Mononuclear cell (primary cell): ENCODE measurements around the gene SEPTIN12. TPM values are rescaled to one million over a fixed set of nuclear protein-coding genes. Genes with fewer than 3 reads are reported as not detected.
A peak's percentile ranks its signal among the peaks of the same experiment; 100 is the strongest.

ENCODE experiments used
- H3K27me3 ChIP-seq: 2 replicates; pipeline ENCODE4 v1.6.0; 2011; ENCODE audit warnings: low read length, control low read depth; ENCODE audit not compliant: insufficient read depth
- H3K4me1 ChIP-seq: 2 replicates; pipeline ENCODE4 v1.5.1; 2011; ENCODE audit warnings: mild to moderate bottlenecking, low read length, control low read depth; ENCODE audit not compliant: insufficient read depth
- H3K4me3 ChIP-seq: 2 replicates; pipeline ENCODE4 v1.5.1; 2011; ENCODE audit warnings: mild to moderate bottlenecking, low read length, moderate library complexity
- H3K9me3 ChIP-seq: 2 replicates; pipeline ENCODE4 v1.5.1; 2011; ENCODE audit warnings: low read depth, mild to moderate bottlenecking, control low read depth, low read length
- total RNA-seq: library from RNA; depleted of rRNA; stranded (reverse); fragments of >200 nt; gene quantifications from one replicate; pipeline ENCODE4 v1.2.3, GENCODE V29; 2012

Gene SEPTIN12
- total RNA-seq, 1 donor: not detected

- no peaks in the 10 kb centered on the region for H3K4me1 ChIP-seq
- H3K9me3 ChIP-seq: no peaks in the 10 kb centered on the region
- H3K4me3 ChIP-seq: no peak overlapping the region
- no peaks in the 10 kb centered on the region for H3K27me3 ChIP-seq
Observed at GRCh38 chr16:4811773-4812172, 23.6 kb upstream of the SEPTIN12 start.

DNA sequence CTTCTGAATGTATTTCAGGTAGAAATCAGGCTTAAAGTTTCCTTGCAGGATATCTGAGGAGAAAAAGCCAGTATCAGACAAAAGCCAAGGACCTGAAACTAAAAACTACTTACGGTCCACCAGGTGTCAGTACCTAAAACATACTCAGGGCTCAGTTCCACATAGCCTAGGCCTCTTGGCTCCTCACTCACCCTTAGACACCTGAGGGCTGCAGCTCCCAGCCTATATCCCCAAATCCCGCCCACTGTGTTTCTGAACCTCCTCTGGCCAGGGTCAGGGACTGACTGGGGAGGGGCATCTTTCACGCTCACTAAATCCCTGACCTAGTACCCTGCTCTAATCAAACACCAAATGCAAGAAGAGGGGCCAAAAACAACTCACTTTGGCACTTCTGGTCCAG, 23.1 kb upstream of the SEPTIN12 start:
- no peak overlapping the region for H3K4me3 ChIP-seq
- no peaks in the 10 kb centered on the region for H3K27me3 ChIP-seq
- H3K4me1 ChIP-seq: no peaks in the 10 kb centered on the region
- H3K9me3 ChIP-seq: no peaks in the 10 kb centered on the region

DNA sequence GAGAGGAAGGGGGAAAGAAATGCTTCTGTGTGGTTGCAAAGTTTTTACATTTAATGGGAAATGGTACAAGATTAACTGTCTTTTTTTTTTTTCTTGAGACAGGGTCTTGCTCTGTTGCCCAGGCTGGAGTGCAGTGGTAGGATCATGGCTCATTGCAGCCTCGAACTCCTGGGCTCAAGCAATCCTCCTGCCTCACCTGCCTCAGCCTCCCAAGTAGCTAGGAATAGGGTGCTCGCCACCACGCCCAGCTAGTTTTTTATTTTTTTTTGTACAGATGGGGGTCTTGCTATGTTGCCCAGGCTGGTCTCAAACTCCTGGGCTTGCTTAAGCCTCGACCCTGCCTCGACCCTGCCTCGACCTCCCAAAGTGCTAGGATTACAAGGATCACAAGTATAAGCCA, 18.1 kb upstream of the SEPTIN12 start:
- Histone ChIP-seq H3K4me3 (no peak overlapping the region), H3K4me1 (peaks cover 21% of the 10 kb centered on the region), H3K9me3 (no peaks in the 10 kb centered on the region), H3K27me3 (no peaks in the 10 kb centered on the region)

- Histone ChIP-seq H3K9me3 (no peaks in the 10 kb centered on the region), H3K4me1 (peaks cover 32% of the 10 kb centered on the region), H3K4me3 (no peak overlapping the region), H3K27me3 (no peaks in the 10 kb centered on the region)
Observed at GRCh38 chr16:4805231-4805630, 17.1 kb upstream of the SEPTIN12 start.

GRCh38 chr16:4803898-4804762, 16.0 kb upstream of the SEPTIN12 start:
- Histone ChIP-seq H3K27me3 (no peaks in the 10 kb centered on the region), H3K9me3 (no peaks in the 10 kb centered on the region), H3K4me1 (peaks cover 34% of the 10 kb centered on the region), H3K4me3 (no peak overlapping the region)

DNA sequence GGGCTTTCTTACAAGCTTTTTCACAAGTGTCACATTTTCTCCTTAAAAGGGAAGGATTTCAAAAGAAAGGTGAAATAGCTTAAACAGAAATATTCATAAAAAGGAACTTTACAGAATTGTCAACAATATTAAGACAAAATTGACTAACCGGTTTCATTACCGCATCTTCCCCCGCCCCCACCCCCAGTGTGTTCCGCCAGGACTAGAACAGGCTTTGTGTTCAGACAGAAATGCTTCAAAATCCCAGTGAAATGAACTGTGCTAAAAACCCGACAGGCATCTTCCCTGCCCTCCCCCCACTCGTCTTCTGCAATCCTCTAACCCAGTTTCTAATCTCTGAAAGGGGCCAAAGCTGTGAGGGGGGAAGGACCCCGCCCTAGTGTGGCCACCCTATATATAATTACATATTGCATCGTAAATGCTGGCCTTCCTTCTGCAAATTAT, 15.3 kb upstream of the SEPTIN12 start:
- Histone ChIP-seq H3K27me3 (no peaks in the 10 kb centered on the region), H3K9me3 (no peaks in the 10 kb centered on the region), H3K4me1 (peaks cover 34% of the 10 kb centered on the region), H3K4me3 (no peak overlapping the region)

GRCh38 chr16:4802659-4803287, 14.6 kb upstream of the SEPTIN12 start:
- Histone ChIP-seq H3K27me3 (no peaks in the 10 kb centered on the region), H3K4me3 (peak overlapping the region; percentile 70), H3K9me3 (no peaks in the 10 kb centered on the region), H3K4me1 (peaks cover 34% of the 10 kb centered on the region)

DNA sequence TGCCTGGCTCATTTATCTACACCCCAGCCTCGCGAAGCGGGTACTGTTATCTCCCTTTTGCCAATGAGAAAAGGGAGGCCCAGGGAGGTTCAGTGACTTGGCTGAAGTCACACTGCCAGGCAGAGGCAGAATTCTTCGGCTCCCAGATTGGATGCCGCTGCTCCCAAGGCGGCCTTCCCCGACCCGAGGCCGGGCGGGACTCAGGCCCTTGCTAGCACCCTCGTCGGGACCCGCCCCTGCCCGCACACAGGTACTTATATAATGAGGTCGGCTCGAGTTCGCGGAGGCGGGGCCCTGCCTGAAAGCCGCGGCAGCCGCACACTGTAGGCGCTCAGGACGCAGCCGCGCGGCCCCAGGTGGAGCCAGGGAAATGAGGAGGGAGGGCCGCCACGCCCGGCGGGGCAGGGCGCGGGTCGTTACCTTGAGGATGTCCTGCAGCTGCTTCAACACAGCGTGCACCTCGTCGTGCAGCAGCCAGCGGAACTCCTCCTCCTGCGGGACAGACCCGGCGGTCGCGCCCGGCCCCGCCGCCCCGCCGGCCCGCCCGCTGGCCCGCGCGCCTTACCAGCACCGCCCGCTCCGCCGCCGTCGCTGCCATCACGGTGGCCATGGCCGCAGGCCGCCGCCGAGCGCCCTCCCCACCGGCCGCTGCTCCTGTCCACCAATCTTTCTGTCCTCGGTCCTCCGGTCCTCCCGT, 14.0 kb upstream of the SEPTIN12 start, which contains the start of gene ROGDI:
Gene ROGDI, minus strand, starts transcription at position 672 of the 697 bp plus-strand sequence. Its CDS starts 62 bp downstream, at position 610.
- peak within 1 kb of the TSS; percentile 70 for H3K4me3 ChIP-seq
- no peaks in the 10 kb centered on the region for H3K27me3 ChIP-seq
- H3K4me1 ChIP-seq: peaks cover 34% of the 10 kb centered on the region
- no peaks in the 10 kb centered on the region for H3K9me3 ChIP-seq

DNA sequence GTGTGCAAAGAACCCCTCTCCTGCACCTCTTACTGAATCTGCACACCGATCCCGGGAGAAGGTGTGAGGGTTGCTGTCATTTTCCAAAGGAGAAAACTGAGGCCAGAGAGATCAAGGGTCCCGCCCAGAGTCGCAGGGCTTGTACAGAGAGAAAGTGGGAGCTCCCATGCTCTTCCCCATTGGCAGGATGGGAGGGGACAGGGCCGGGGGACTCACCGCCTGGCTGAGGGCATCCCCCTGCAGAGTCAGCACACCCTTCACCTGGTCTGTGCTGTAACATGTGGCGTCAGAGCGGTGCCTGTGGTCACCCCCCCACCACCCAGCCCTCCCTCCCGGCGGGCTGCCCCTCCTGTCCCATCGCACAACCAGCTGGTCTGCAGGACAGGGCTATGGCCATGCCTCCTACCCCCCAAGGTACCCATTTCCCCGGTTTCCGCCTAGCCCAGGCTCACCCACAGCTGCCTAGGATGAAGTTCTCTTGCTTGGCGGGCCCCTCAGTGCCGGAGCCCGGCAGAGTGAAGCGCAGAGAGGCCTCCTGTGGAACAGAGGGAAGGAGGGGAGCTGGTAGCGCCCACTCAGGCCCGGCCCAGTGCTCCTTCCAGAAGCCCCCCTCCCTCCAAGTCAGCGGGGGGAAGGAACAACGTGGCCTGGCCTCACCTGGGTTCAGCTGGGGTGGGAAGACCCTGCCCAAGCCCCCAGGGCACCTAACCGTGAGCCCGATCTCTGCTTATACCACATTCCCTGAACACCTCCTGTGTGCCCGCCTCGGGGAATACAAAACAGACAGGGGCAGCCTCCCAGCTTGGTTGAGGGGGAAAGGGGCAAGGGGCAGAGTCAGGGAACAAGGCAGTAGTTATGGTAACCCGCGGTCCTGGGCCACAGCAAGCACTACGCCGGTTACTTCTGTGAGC, 13.2 kb upstream of the SEPTIN12 start:
- Histone ChIP-seq H3K4me1 (peaks cover 34% of the 10 kb centered on the region), H3K27me3 (no peaks in the 10 kb centered on the region), H3K4me3 (peak overlapping the region; percentile 70), H3K9me3 (no peaks in the 10 kb centered on the region)

DNA sequence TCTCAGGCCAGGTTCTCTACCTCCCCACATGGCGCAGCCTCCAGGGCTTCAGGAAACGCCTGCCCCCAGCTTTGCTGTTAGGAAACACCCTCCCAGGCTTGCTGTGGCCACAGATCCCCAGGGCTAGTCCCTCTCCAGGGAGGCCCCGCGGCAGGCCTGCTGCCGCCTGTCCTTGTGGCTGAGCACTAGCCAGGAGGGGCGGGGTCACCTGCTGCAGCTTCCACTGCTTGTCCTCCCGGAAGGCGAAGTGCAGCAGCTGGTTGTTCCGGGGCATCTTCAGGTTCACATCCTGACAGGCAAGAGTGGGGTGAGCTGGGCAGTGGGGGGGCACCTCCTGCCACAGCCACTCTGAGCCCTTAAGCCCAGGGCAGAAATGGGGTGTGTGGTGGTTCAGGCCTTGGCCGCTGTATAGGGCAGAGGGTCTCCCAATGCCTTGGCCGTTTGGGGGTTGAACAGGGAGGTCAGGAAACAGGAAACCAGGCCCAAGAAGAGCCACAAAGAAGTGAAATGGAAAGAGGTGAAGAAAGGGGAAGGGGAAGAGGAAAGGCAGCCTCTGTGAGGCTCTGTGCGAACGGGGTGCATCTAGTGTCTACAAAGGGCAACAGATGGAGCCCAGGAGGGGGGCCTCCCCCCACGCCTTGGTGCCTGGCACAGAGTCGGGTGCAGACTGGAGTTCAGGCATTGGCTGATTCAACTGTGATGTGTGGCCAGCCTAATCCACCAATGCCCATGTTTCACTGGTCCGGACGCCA, 12.3 kb upstream of the SEPTIN12 start:
- H3K9me3 ChIP-seq: no peaks in the 10 kb centered on the region
- no peak overlapping the region for H3K4me3 ChIP-seq
- peaks cover 34% of the 10 kb centered on the region for H3K4me1 ChIP-seq
- no peaks in the 10 kb centered on the region for H3K27me3 ChIP-seq

DNA sequence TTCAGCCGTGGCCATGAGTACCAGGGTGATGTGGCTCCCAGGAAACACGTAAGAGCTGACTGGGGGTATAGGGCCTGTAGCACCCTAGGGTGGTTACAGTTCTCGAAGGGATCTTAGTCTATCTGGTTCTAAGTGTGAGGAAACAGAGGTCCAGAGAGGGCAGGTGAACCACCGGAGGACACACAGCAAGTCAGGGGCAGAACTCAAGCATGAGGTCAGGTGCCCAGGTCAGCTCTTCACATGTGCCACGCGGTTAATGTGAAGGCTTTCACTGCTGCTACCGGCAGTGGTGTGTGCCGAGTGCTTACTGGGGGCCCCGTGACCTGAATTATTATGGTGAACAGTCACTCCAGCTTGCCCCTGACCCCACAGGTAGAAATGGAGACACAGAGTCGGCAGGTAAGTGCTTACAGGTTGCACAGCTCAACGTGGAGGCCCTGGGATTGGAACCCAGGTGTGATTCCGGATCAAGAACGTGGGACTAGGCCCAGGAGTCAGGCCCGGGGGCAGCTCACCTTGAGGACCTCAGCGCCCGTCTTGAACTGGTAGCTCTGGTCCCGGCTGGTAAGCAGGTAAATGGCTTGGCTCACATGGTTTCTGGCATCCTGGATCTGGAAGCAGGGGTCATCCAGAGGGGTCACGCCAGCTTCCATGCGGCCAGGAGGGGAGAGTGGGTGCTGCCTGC, 11.2 kb upstream of the SEPTIN12 start:
- Histone ChIP-seq H3K4me3 (no peak overlapping the region), H3K4me1 (peaks cover 31% of the 10 kb centered on the region), H3K27me3 (no peaks in the 10 kb centered on the region), H3K9me3 (no peaks in the 10 kb centered on the region)

- Histone ChIP-seq H3K4me1 (peaks cover 23% of the 10 kb centered on the region), H3K27me3 (no peaks in the 10 kb centered on the region), H3K4me3 (no peak overlapping the region), H3K9me3 (no peaks in the 10 kb centered on the region)
Observed at GRCh38 chr16:4798456-4798855, 10.3 kb upstream of the SEPTIN12 start.

DNA sequence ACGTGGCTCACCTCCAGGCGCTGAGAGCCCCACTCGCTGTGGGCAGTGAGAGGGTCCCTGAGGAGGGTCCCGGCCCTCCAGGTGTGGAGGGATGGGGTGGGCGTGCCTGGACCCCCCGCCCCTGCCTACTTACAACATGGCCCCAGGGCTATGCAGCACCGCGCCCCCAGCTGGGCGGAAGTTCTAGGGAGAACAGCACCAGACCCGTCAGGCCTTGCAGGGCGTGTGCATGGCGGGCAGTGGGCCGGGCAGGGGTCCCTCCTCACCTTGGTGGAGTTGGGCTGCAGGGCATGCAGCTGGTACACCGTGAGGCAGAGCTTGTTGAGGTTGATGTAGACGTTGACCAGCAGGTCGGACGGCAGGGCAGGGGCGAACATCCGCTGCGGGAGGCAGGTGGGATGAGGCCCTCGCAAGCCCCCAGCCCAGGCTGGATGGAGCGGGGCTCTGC, 9.7 kb upstream of the SEPTIN12 start:
- no peak overlapping the region for H3K4me3 ChIP-seq
- H3K9me3 ChIP-seq: no peaks in the 10 kb centered on the region
- H3K4me1 ChIP-seq: peaks cover 21% of the 10 kb centered on the region
- H3K27me3 ChIP-seq: no peaks in the 10 kb centered on the region
